ELF-1 (cell line): ENCODE results near the gene FAM186B.
"Not testable (repeated sequence)": the region's sequence is repeated elsewhere in the genome, so short reads cannot be mapped to it uniquely, and the experiment has no call there.

Experiments used
- DNase-seq: peaks from one replicate; pipeline ENCODE4 v3.0.0-alpha.2; 2016; ENCODE audit warnings: low read depth, low spot score

Gene FAM186B

GRCh38 chr12:49605539-49605938, at the start of gene FAM186B:
Gene FAM186B (minus strand): TSS chr12:49605639. CDS start chr12:49605477, 162 bp downstream.
- not testable (repeated sequence) for DNase-seq

GRCh38 chr12:49654715-49655114, 49.3 kb upstream of the FAM186B start:
- no peak for DNase-seq

GRCh38 chr12:49652921-49653520, 47.6 kb upstream of the FAM186B start:
- no peak for DNase-seq

- DNase-seq, result no peak
Observed at GRCh38 chr12:49651855-49652254, 46.4 kb upstream of the FAM186B start.

GRCh38 chr12:49649892-49650291, 44.5 kb upstream of the FAM186B start:
- no peak for DNase-seq

GRCh38 chr12:49649445-49649844, 44.0 kb upstream of the FAM186B start:
- no peak for DNase-seq

- DNase-seq, result peak; percentile 37
Observed at GRCh38 chr12:49648712-49649003, 43.2 kb upstream of the FAM186B start.

- DNase-seq, result no peak
Observed at GRCh38 chr12:49647827-49648711, 42.6 kb upstream of the FAM186B start.

- no peak for DNase-seq
Observed at GRCh38 chr12:49646871-49647654, 41.6 kb upstream of the FAM186B start.

GRCh38 chr12:49646331-49646830, 40.9 kb upstream of the FAM186B start:
- no peak for DNase-seq

GRCh38 chr12:49645146-49646039, 40.0 kb upstream of the FAM186B start:
- DNase-seq, result no peak

GRCh38 chr12:49644620-49644994, 39.2 kb upstream of the FAM186B start:
- DNase-seq, result peak; percentile 78

GRCh38 chr12:49643961-49644619, 38.7 kb upstream of the FAM186B start:
- DNase-seq, result no peak

- no peak for DNase-seq
Observed at GRCh38 chr12:49643135-49643534, 37.7 kb upstream of the FAM186B start.

GRCh38 chr12:49642370-49642802, 36.9 kb upstream of the FAM186B start:
- DNase-seq, result peak; percentile 83

GRCh38 chr12:49641748-49642369, 36.4 kb upstream of the FAM186B start:
- DNase-seq, result no peak

GRCh38 chr12:49636979-49637755, 31.7 kb upstream of the FAM186B start:
- peak; percentile 58 for DNase-seq

- DNase-seq, result no peak
Observed at GRCh38 chr12:49636574-49636973, 31.1 kb upstream of the FAM186B start.

- DNase-seq, result no peak
Observed at GRCh38 chr12:49635656-49636055, 30.2 kb upstream of the FAM186B start.
